AML-193 (cell line): ENCODE measurements around the gene PCAT7.

Experiments
- DNase-seq, 2 experiments: peaks; one replicate each; lab custom pipeline; 2025; lab: John Stamatoyannopoulos, UW

The PCAT7 gene

DNA sequence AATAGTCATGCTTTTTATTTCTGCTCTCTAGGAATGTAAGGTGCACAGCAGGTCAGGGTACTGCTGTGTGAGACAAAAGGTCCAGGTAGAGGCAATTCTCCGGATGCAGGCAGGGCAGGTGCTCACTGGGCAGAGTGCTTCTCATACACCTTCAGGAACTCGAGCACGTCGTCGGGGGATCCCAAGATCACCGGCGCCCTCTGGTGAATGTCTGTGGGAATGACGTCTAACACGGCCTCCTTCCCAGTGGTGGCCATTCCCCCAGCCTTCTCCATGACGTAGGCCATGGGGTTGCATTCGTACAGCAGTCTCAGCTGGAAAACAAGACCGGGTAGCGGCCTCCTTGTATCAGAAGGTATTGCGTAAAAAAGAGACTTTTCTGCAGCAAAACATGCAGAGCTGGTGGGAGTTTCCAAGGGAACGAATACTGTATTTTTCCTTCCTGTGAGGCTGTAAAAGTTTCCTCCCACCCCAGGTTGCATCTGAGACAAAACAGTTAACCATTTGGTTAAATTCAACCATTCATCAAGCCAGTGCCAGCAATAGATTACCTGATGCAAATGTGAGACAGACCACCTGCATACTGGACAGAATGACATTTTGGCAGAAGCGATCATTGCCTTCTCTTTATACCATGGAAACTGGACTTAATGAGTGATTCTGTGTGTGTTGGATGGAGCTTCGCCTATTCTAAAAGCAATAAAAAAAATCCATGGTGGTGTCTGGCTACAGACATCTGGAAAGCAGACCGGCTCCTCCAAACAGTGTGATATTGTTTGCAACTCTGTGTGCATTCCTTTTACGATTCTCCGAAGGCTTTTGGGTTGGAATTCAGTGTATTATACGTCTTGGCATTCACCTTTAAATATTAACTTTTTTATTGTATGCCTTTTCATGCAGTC lies 48.6 kb downstream of the PCAT7 start:
- DNase-seq = peak; percentile 52 to 59

DNA sequence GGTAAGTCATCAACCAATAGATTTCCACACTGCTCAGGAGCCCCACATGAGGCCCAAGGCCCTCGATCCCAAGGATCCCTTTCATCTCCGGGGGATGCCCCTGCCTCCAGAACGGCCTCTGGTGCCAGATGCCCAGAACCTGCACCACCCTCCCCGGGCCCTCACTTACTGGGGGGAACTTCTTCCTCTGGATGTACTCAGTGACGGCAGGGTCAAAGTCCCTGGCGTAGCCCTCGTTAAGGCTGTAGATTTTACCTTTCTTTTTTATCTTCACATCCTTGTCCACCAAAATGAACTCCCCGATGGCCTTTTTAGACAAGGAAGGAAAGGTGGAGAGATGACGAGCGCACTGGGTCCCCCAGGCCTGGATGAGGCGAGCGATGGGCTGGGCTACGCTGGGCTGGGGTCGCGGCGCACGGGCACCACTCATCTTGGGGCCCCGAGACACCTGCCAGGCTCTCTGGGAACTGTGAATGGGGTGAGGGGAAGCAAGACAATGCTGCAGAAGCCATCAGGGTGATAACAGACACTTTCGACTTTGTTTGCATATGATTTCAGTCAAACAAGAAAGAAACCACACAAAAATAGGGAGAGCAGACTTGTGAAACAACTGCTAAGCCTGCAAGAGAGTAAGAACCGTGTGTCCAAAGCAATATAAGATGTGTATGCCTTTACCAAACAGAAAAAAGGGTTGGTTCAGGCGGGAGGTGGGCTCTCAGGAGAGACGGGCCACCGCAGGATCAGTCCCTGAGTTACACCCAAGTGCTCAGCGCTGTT lies 52.0 kb downstream of the PCAT7 start:
- no peak for DNase-seq

DNA sequence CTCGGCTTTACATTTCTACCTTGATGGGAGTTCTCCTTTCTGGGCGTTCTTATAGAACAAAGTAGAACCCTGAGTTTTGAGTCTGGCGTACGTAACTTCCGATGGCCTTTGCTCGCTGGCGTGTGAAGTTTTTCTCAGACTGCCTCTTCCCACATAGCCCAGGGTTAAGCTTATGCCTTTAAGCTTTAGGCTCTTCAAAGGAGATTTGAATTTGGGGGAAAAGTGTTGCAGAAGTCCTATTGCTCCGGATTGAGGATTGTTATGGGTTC lies 52.5 kb downstream of the PCAT7 start:
- DNase-seq = no peak

DNA sequence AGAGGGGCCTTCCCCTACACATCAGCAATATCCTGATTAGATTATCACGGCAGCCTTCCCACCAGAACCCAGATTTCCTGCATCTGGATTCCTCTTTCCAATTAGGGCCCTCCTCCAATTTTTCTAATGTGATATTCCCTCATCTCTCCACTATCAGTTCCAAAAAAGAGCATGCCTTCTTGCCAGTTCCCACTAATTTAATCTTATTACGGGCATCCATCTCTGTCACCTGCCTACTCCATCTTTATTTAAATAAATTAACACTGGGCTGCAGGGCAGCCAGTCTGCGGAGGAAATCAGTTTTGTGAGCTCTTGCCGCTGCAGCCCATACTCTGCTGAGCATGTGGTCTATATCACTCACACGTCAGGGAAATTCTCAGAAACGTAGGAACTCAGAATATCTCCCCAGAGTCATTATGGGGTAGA lies 55.3 kb downstream of the PCAT7 start:
- no peak for DNase-seq

DNA sequence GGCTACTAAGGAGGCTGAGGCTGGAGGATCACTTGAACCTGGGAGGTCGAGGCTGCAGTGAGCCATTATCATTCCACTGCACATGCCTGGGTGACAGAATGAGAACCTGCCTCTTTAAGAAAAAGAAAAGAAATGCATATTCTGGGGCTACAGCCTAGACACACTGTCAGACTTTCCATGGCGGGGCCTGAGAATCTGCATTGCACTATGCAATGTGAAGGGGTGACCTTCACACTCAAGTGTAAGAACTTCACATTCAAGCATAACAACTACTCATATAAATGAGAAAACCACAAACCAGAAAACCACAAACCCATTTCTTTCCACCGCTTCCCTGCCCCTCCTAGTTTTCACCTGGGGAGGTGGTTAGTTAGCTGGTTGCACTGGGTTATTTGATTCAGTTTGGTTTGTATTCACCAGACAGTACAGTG lies 56.8 kb downstream of the PCAT7 start:
- DNase-seq = no peak

DNA sequence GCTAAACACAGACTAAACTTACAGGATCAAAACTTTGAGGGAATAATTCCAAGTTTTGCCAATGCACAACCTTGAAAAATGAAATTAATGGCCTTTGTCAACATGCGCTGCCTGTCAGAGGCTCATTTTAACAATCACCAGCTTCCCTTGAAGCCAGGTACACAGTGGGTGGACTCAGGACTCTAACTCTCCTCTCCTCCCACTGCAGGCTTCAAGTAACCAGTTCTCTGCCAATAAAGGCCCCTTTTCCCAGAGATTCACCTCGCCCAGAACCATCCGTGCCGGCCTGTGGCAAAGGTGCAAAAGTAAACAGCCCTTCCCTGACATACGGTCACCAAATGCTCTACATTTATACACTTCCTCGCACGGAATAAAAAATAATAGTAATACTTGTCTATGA lies 57.2 kb downstream of the PCAT7 start:
- DNase-seq = no peak

DNA sequence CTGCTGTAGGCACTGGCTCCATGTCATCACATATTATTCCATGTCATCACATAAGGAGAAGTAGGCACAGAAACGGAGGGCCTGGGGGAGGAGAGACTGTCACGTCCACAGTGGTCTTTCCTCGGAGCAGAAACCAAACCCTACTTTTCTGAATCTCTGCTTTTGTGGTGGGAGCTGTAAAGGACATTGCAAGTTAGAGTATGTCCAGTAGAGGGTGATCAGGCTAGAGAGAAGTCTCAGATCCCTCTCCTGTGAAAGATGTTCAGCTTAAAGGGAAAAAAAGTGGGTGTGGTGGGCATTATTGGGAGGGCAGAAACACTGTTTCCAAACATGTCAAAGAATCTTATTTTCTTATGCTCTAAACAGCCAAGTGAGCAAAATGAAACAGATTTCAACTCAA lies 58.1 kb downstream of the PCAT7 start:
- DNase-seq = no peak

DNA sequence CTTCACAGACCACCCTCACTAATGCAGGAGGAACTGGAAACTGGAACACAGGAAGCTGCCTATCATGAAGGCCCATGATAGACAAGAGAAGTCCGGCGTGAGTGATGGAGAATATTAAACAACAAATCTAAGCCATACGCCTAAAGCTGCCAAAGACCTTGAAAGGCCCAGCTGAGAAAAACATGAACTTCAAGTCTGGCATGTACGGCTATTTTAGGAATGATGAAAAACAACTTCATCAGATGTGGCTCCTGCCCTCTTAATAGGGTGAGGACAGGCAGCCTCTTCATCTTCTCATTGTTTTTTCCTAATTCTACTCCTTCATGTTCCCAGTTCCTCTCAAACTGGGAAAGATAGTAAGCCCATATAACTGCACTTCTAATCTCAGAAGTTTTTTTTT lies 64.1 kb downstream of the PCAT7 start:
- DNase-seq = no peak
